GM21825 (cell line): ENCODE data around the gene NFS1.
"Not testable (repeated sequence)": the region's sequence is repeated elsewhere in the genome, so short reads cannot be mapped to it uniquely, and the experiment has no call there.

Experiments used
- ATAC-seq: cut with Tn5 transposase; IDR thresholded peaks from one replicate; pipeline ENCODE4 v1.9.1; 2021; ENCODE audit warnings: mild to moderate bottlenecking, moderate library complexity; ENCODE audit not compliant: unreplicated experiment

The NFS1 gene

GRCh38 chr20:35710039-35710438 is 10.9 kb upstream of the NFS1 start:
- no peak for ATAC-seq

- no peak for ATAC-seq
Measured at GRCh38 chr20:35709259-35709658, 10.1 kb upstream of the NFS1 start.

GRCh38 chr20:35708502-35708901 is 9.3 kb upstream of the NFS1 start:
- no peak for ATAC-seq

GRCh38 chr20:35706591-35707529 is 7.7 kb upstream of the NFS1 start:
- ATAC-seq = not testable (repeated sequence)

- not testable (repeated sequence) for ATAC-seq
Measured at GRCh38 chr20:35705894-35706293, 6.7 kb upstream of the NFS1 start.

GRCh38 chr20:35704514-35705261 is 5.5 kb upstream of the NFS1 start:
- ATAC-seq = no peak

- no peak for ATAC-seq
Measured at GRCh38 chr20:35702824-35703695, 3.9 kb upstream of the NFS1 start.

- ATAC-seq = no peak
Measured at GRCh38 chr20:35702051-35702823, 3.1 kb upstream of the NFS1 start.

GRCh38 chr20:35700625-35701148 is 1.5 kb upstream of the NFS1 start:
- no peak for ATAC-seq

- ATAC-seq = no peak
Measured at GRCh38 chr20:35699957-35700624, 939 bp upstream of the NFS1 start.

GRCh38 chr20:35698298-35699126 is 640 bp downstream of the NFS1 start:
- ATAC-seq = peak; percentile 22

GRCh38 chr20:35697696-35698297 is 1.4 kb downstream of the NFS1 start:
- ATAC-seq = no peak

GRCh38 chr20:35695978-35696377 is 3.2 kb downstream of the NFS1 start:
- ATAC-seq = no peak

- ATAC-seq = no peak
Measured at GRCh38 chr20:35695245-35695749, 3.9 kb downstream of the NFS1 start.

GRCh38 chr20:35690265-35690664 is 8.9 kb downstream of the NFS1 start:
- ATAC-seq = no peak

- ATAC-seq = not testable (repeated sequence)
Measured at GRCh38 chr20:35686872-35687271, 12.3 kb downstream of the NFS1 start.

- ATAC-seq = not testable (repeated sequence)
Measured at GRCh38 chr20:35685368-35685767, 13.8 kb downstream of the NFS1 start.

GRCh38 chr20:35681960-35682359 is 17.2 kb downstream of the NFS1 start:
- ATAC-seq = no peak
